Suprapubic skin (tissue), 4 donors: ENCODE data around the gene SPRR2F. TPM values are rescaled to one million over a fixed set of nuclear protein-coding genes. Genes with fewer than 3 reads are reported as not detected.
"Not testable (repeated sequence)": the region's sequence is repeated elsewhere in the genome, so short reads cannot be mapped to it uniquely, and the experiment has no call there.

Experiments used
- DNase-seq, 2 donors: peaks; one replicate each; pipeline ENCODE4 v3.0.0-alpha.2; 2019; ENCODE audit warnings: low spot score in 2 of 2
- H3K27ac ChIP-seq: fragments of 200-600 bp; sonication (generic); one replicate; pipeline ENCODE4 v1.5.1; 2019
- H3K27me3 ChIP-seq: fragments of 200-600 bp; sonication (generic); one replicate; pipeline ENCODE4 v1.5.1; 2019
- H3K36me3 ChIP-seq: fragments of 200-600 bp; sonication (generic); one replicate; pipeline ENCODE4 v1.5.1; 2019
- H3K4me1 ChIP-seq: fragments of 200-600 bp; sonication (generic); one replicate; pipeline ENCODE4 v1.5.1; 2019
- H3K4me3 ChIP-seq: fragments of 200-600 bp; sonication (generic); one replicate; pipeline ENCODE4 v1.5.1; 2019; ENCODE audit warnings: mild to moderate bottlenecking
- H3K9me3 ChIP-seq: fragments of 200-600 bp; sonication (generic); one replicate; pipeline ENCODE4 v1.5.1; 2019
- CTCF ChIP-seq, 2 donors: fragments of 200-600 bp in 1 of 2; fragments of 450-650 bp in 1 of 2; sonication (generic) in 1 of 2; IDR thresholded peaks; one replicate each; pipeline ENCODE4 v1.5.1; 2016 to 2019; ENCODE audit warnings: antibody characterized with exemption in 2 of 2, mild to moderate bottlenecking in 1 of 2, moderate library complexity in 1 of 2
- EP300 ChIP-seq: sonication (generic); formaldehyde crosslinking; IDR thresholded peaks from one replicate; pipeline ENCODE4 v1.6.1; 2017; ENCODE audit warnings: antibody characterized with exemption
- POLR2A ChIP-seq, 2 donors: fragments of 450-650 bp; IDR thresholded peaks; one replicate each; pipeline ENCODE4 v1.6.1; 2017; ENCODE audit warnings: antibody characterized with exemption in 2 of 2, mild to moderate bottlenecking in 2 of 2, moderate library complexity in 2 of 2
- POLR2AphosphoS5 ChIP-seq, 3 donors: sonication (generic); formaldehyde crosslinking; IDR thresholded peaks; one replicate each; pipeline ENCODE4 v1.6.1; 2017; ENCODE audit warnings: antibody characterized with exemption in 3 of 3
- WGBS: methylation state at CpG from one replicate; pipeline ENCODE4 v1.1.5; 2018; 5-methylcytosine and 5-hydroxymethylcytosine counted together
- total RNA-seq, 4 donors: library from RNA; depleted of rRNA; stranded (reverse); fragments of >200 nt; gene quantifications; one replicate each; pipeline ENCODE4 v1.1.0, GENCODE V29; 2016

The SPRR2F gene
- total RNA-seq, 4 donors from 2014 or later = 4.2 TPM; not detected in 3

DNA sequence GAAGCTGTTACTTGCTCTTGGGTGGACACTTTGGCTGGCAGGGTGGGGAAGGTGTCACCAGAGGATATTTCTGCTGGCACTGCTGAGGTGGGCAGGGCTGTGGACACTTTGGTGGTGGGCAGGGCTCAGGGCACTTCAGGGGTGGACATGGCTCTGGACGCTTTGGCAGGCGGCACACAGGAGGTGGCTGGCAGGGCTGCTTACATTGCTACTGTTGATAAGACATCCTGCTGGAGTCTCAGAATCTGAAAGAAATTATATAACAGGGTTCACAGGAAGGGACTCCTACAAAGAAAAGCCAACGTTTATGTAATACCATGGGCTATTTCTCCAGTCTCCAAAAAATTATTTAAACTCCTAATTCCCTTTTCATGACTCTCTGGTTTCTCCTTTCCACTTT lies 27.2 kb upstream of the SPRR2F start:
- no peak overlapping the region for H3K4me3 ChIP-seq
- no peak for DNase-seq
- H3K27me3 ChIP-seq = no peaks in the 10 kb centered on the region
- H3K36me3 ChIP-seq = no peaks in the 10 kb centered on the region
- no peak overlapping the region for H3K27ac ChIP-seq
- H3K9me3 ChIP-seq = no peaks in the 10 kb centered on the region
- TF ChIP-seq POLR2A (IDR thresholded peaks at IDR 0.05) = no peak
- no peak for TF ChIP-seq EP300
- WGBS = 80% methylated on average over 3 of the region's 3 CpGs
- no peaks in the 10 kb centered on the region for H3K4me1 ChIP-seq

GRCh38 chr1:153133743-153134142 lies 20.4 kb upstream of the SPRR2F start:
- Histone ChIP-seq H3K36me3 (no peaks in the 10 kb centered on the region), H3K27ac (no peak overlapping the region), H3K27me3 (no peaks in the 10 kb centered on the region), H3K4me1 (no peaks in the 10 kb centered on the region), H3K4me3 (no peak overlapping the region), H3K9me3 (no peaks in the 10 kb centered on the region)
- no peak for DNase-seq
- no peak for TF ChIP-seq POLR2A (IDR thresholded peaks at IDR 0.05)
- TF ChIP-seq CTCF (IDR thresholded peaks at IDR 0.05) = no peak
- no CpG with 5 or more reads among the region's 2 CpGs for WGBS

DNA sequence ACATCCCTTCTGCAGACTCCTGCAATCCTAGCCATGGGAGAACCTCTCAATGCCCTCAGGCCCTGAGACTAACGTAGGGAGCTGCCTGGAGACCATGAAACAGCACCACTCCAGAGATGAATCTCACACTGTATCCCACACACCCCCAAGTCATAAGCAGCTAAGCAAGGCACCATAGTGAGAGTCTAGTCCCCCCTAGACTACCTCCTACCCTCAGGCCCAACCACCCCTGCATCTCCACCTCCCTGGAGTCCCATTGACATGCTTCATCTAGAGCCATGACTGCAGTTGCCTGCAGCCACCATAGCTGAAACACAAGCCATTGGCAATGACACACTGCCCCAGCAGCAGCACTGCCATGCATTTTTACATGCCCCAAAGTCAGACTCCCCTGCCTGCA lies 20.0 kb upstream of the SPRR2F start:
- TF ChIP-seq POLR2A (IDR thresholded peaks at IDR 0.05) (no peak), POLR2AphosphoS5 (IDR thresholded peaks at IDR 0.05) (no peak), CTCF (IDR thresholded peaks at IDR 0.05) (no peak), EP300 (no peak)
- Histone ChIP-seq H3K4me1 (no peaks in the 10 kb centered on the region), H3K27me3 (no peaks in the 10 kb centered on the region), H3K4me3 (no peak overlapping the region), H3K36me3 (no peaks in the 10 kb centered on the region), H3K9me3 (no peaks in the 10 kb centered on the region), H3K27ac (no peak overlapping the region)
- WGBS = 83% methylated on average over 1 of the region's 1 CpG
- DNase-seq = no peak

- not testable (repeated sequence) for H3K27me3 ChIP-seq, H3K27ac ChIP-seq, H3K36me3 ChIP-seq, DNase-seq, H3K9me3 ChIP-seq, H3K4me1 ChIP-seq, H3K4me3 ChIP-seq
- WGBS = 91% methylated on average over 4 of the region's 4 CpGs
Measured at GRCh38 chr1:153128688-153129087, 15.4 kb upstream of the SPRR2F start.

- peaks cover 4% of the 10 kb centered on the region for H3K4me1 ChIP-seq
- 46% methylated on average over 2 of the region's 2 CpGs for WGBS
- H3K4me3 ChIP-seq = no peak overlapping the region
- H3K27me3 ChIP-seq = no peaks in the 10 kb centered on the region
- peaks cover 4% of the 10 kb centered on the region for H3K9me3 ChIP-seq
- TF ChIP-seq CTCF (IDR thresholded peaks at IDR 0.05) (no peak), POLR2A (IDR thresholded peaks at IDR 0.05) (no peak), EP300 (no peak)
- no peak for DNase-seq
- no peaks in the 10 kb centered on the region for H3K36me3 ChIP-seq
- H3K27ac ChIP-seq = no peak overlapping the region
Measured at GRCh38 chr1:153127296-153127695, 14.0 kb upstream of the SPRR2F start.

- TF ChIP-seq POLR2AphosphoS5 (IDR thresholded peaks at IDR 0.05) (no peak), EP300 (no peak), CTCF (IDR thresholded peaks at IDR 0.05) (no peak), POLR2A (IDR thresholded peaks at IDR 0.05) (no peak)
- DNase-seq = no peak
Measured at GRCh38 chr1:153125536-153125935, 12.2 kb upstream of the SPRR2F start.

DNA sequence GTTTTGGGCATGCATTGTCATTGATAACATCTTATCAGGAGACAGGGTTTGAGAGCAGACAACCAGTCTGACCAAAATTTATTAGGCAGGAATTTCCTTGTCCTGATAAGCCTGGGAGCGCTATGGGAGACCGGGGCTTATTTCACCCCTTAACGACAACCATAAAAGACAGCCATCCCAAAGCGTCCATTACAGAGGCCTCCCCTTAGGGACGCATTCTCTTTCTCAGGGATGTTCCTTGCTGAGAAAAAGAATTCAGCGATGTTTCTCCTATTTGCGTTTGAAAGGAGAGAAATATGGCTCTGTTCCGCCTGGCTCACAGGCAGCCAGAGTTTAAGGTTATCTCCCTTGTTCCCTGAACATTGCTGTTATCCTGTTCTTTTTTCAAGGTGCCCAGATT lies 10.5 kb upstream of the SPRR2F start:
- not testable (repeated sequence) for H3K36me3 ChIP-seq, H3K4me1 ChIP-seq, H3K9me3 ChIP-seq, H3K4me3 ChIP-seq, H3K27me3 ChIP-seq, H3K27ac ChIP-seq, DNase-seq
- 74% methylated on average over 8 of the region's 8 CpGs for WGBS

More at GRCh38 chr1:153125536-153125935, 12.2 kb upstream of the SPRR2F start:
- Histone ChIP-seq H3K27me3 (no peaks in the 10 kb centered on the region), H3K36me3 (no peaks in the 10 kb centered on the region), H3K4me1 (peaks cover 4% of the 10 kb centered on the region), H3K27ac (no peak overlapping the region), H3K4me3 (no peak overlapping the region), H3K9me3 (peaks cover 7% of the 10 kb centered on the region)
- 69% methylated on average over 1 of the region's 1 CpG for WGBS
